GM12891 (cell line): ENCODE measurements around the gene KDM2B.

Experiments used
- DNase-seq: peaks from one replicate; pipeline ENCODE4 v3.0.0; 2011; ENCODE audit warnings: low spot score; ENCODE audit not compliant: insufficient read length
- FAIRE-seq: peaks from 2 replicates; lab custom pipeline; 2011; peaks lifted over from hg19 to GRCh38; lab: Jason Lieb, UNC
- PAX5 ChIP-seq: IDR thresholded peaks from 2 replicates; pipeline ENCODE4 v1.6.1; 2011; ENCODE audit warnings: low read length, moderate library complexity, mild to moderate bottlenecking; ENCODE audit not compliant: insufficient read depth, severe bottlenecking
- POLR2A ChIP-seq: IDR thresholded peaks from 2 replicates; pipeline ENCODE4 v1.6.1; 2011; ENCODE audit warnings: low read depth, low read length, control low read depth
- POLR2AphosphoS5 ChIP-seq: IDR thresholded peaks from 2 replicates; pipeline ENCODE4 v1.6.1; 2011; ENCODE audit warnings: low read depth, low read length, control low read depth
- POU2F2 ChIP-seq: IDR thresholded peaks from 2 replicates; pipeline ENCODE4 v1.6.1; 2011; ENCODE audit warnings: low read depth, mild to moderate bottlenecking, control low read depth, low read length, moderate library complexity
- SPI1 ChIP-seq: IDR thresholded peaks from 2 replicates; pipeline ENCODE4 v1.6.1; 2011; ENCODE audit warnings: low read depth, low read length, control low read depth
- TAF1 ChIP-seq: IDR thresholded peaks from 2 replicates; pipeline ENCODE4 v1.6.1; 2011; ENCODE audit warnings: low read depth, low read length, control low read depth

KDM2B gene

DNA sequence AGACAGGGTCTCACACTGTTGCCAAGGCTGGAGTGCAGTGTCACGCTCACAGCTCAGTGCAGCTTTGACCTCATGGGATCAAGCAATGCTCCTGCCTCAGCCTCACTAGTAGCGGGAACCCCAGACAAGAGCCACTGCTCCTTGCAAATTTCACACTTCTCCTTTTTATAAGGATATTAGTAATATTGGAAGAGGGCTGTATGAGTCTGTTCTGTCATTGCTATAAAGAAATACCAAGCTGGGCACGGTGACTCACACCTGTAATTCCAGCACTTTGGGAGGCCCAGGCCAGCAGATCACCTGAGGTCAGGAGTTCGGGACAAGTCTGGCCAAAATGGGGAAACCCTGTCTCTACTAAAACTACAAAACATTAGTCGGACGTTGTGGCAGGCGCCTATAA is 32.6 kb upstream of the KDM2B start:
- no peak for TF ChIP-seq POLR2A
- TF ChIP-seq PAX5, result no peak
- no peak for TF ChIP-seq POLR2AphosphoS5
- TF ChIP-seq SPI1, result peak; percentile 85
- no peak for FAIRE-seq
- no peak for DNase-seq

GRCh38 chr12:121611306-121611705 is 30.5 kb upstream of the KDM2B start:
- no peak for FAIRE-seq
- no peak for DNase-seq
- TF ChIP-seq SPI1 (no peak), POLR2A (no peak), POLR2AphosphoS5 (no peak), POU2F2 (no peak), PAX5 (no peak), TAF1 (no peak)

DNA sequence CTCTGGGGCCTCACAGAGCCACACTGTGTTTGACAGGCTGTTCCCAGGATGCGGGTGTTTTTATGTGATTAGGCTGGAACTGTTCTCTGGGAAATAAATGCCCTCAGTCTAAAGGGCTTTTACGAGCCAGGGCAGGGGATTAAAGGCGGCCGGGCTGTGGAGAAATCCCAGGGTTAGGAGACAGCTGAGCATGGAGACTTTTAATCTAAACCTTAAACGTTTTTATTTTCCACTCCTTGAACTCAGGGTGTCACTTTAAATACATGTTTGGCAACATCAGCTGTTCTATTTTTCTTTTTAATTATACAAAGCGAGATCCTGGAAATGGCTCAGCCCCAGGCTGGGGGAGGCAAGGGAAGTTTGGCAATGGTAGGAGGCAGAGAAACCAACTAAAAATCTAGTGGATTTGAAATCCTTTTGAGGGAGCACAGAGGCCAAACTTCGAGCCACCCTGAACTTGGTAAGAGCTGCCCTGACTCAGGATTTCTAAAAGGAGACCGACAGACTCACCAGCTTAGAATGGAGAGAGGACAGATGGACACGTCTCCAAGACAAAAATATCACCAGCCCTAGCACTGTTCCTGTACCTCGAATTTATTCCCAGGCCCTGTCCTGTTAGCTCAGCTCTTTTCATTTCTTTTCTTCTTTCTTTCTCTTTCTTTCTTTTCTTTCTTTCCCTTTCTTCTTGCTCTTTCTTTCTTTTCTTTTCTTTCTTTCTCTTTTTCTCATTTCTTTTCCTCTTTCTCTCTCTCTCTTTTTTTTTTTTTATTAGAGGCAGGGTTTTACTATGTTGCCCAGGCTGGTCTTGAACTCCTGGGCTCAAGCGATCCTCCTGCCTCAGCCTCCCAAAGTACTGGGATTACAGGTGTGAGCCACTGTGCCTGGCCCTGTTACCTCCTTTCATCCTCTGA is 29.7 kb upstream of the KDM2B start:
- TF ChIP-seq SPI1 (no peak), POLR2AphosphoS5 (no peak), PAX5 (no peak), TAF1 (no peak), POU2F2 (no peak), POLR2A (no peak)
- DNase-seq, result no peak
- FAIRE-seq, result no peak

DNA sequence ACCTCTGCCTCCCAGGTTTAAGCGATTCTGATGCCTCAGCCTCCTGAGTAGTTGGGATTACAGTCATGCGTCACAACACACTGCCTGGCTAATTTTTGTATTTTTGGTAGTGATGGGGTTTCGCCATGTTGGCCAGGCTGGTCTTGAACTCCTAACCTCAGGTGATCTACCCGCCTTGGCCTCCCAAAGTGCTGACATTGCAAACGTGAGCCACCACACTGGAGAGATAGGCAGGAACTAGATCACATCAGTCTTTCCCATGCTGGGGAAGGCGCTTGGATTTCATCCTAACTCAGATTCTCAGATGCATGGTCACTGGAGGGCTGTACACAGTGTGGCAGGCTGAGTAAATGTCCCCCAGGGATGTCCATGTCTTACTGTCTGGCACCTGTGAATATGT is 27.5 kb upstream of the KDM2B start:
- FAIRE-seq (no peak), DNase-seq (no peak)
- TF ChIP-seq POU2F2 (no peak), POLR2AphosphoS5 (no peak), SPI1 (no peak), POLR2A (no peak), PAX5 (no peak), TAF1 (no peak)

DNA sequence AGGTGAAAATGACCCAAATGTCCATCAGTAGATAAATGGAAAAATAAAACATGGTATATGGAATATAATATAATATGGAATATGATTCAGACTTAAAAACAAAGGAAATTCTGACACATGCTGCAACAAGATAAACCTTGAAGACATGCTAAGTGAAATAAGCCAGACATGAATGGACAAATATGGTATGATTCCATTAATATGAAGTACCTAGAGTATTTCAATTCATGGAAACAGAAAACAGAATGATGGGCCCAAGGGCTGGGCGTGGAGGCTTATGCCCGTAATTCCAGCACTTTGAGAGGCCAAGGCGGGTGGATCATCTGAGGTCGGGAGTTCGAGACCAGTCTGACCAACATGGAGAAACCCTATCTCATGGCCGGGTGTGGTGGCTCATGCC is 22.8 kb upstream of the KDM2B start:
- TF ChIP-seq POLR2AphosphoS5, result no peak
- no peak for TF ChIP-seq SPI1
- no peak for TF ChIP-seq POLR2A
- TF ChIP-seq PAX5, result no peak
- TF ChIP-seq POU2F2, result no peak
- no peak for TF ChIP-seq TAF1
- FAIRE-seq, result no peak
- DNase-seq, result no peak

- no peak for DNase-seq
- TF ChIP-seq TAF1, result no peak
- TF ChIP-seq PAX5, result no peak
- no peak for TF ChIP-seq POLR2AphosphoS5
- TF ChIP-seq SPI1, result no peak
- TF ChIP-seq POU2F2, result no peak
- no peak for TF ChIP-seq POLR2A
- FAIRE-seq, result no peak
Measured at GRCh38 chr12:121602766-121603165, 21.9 kb upstream of the KDM2B start.

DNA sequence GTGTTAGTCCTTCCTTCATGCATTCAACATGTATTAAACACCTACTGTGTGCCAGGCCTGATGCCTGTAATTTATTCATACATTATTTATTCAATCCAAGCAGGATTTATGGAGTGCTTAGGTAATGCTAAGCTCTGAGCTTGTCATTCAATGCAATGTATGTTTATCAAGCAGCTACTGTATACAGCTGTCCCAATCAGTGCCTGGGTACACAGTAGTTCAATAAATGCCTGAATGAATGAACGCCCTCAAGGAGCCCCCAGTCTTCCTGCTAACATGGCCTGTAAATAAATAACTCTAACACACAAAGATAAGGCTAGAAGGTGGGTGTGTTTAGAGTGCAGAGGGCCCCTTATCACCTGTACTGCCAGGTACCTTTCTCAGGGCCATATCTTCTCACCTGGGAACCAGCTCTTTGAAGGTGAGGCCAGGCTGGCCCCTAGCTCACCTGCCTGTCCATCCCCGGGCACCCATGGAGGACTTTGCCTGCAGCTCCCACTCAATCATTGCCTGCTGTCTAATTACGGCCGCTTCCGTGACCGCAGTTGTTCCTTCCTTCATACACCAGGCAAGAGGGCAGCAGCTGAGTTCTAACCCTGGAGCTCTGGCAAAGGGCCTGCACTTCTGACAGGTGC is 20.0 kb upstream of the KDM2B start:
- no peak for TF ChIP-seq TAF1
- FAIRE-seq (no peak), DNase-seq (no peak)

DNA sequence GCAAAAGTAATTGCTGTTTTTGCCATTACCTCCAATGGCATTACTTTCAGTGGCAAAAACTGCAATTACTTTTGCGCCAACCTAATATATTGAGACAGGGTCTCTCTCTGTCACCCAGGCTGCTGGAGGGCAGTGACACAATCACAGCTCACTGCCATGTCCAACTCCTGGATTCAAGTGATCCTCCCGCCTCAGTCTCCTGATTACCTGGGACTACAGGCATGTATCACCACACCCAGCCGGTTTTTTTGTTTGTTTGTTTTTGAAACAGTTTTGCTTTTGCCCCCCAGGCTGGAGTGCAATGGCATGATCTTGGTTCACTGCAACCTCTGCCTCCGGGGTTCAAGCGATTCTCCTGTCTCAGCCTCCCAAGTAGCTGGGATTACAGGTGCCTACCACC is 15.7 kb upstream of the KDM2B start:
- FAIRE-seq (no peak), DNase-seq (no peak)
- TF ChIP-seq POU2F2, result no peak
- no peak for TF ChIP-seq PAX5

GRCh38 chr12:121595520-121595919 is 14.7 kb upstream of the KDM2B start:
- TF ChIP-seq POU2F2 (no peak), SPI1 (no peak), POLR2A (no peak), POLR2AphosphoS5 (no peak), PAX5 (no peak), TAF1 (no peak)
- FAIRE-seq (no peak), DNase-seq (no peak)

- DNase-seq (no peak), FAIRE-seq (no peak)
- TF ChIP-seq SPI1, result no peak
Measured at GRCh38 chr12:121592320-121592719, 11.5 kb upstream of the KDM2B start.
